Cerebellar nuclear complex (tissue), 1 donor: ENCODE results near the gene ATF3.

Source experiments
- DNase-seq, 2 experiments: peaks; one replicate each; lab custom pipeline; 2025; lab: John Stamatoyannopoulos, UW

The ATF3 gene

DNA sequence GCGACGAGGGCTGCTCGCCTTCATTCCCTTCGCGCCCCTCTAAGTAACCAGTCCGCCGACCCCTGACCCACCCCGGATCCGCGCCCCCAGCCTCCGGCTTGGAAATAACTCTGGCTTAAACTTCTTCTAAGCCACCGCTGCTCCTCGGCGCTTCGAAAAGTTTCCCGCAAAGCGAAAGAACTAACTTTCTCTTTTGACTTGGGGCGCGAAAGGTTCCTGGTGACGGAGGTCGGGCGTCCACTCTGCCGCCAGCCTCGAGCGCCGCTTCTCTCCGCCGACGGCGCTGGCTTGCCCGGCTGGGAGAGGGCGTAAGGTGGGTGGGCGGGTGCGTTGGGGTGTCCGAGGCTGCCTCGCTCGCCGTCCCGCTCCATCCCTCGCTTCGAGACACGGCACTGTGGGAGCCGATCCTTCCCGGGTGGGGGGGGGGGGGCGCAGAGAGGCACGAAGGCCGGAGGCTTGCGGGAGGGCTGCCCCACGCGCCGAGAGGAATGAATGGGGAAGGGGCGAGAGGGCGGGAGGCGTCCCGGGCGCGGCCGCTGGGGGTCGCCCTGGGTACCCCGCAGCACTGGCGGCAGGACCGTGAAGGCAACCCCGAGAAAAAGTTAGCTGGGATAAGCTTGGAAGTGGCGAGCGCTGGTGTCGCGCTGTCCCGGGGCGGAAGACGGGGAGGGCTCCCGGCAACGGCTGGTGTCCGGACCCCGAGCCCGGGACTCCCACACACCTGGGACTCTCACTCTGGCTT is 569 bp downstream of the ATF3 start:
- DNase-seq, result no peak

GRCh38 chr1:212609701-212610574 is 1.4 kb downstream of the ATF3 start:
- DNase-seq, result no peak

DNA sequence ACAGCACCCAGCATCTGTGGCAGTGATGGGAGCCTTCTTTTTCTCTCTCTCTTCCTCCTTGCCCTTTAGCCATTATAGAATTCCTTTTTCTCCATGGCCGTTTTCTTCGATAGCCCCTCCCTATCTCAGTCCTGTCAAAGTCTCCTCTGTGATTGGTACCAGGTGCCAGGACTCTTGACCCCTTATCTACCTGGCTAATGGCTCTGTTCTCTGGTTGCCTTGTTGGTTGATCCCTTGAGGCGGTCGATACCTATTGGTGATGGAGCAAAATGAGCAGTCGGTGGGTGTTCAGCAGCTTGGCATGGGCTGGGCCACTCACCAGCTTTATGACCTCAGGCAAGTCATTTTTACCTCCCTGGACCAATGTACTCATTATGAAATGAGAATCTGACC is 2.0 kb downstream of the ATF3 start:
- DNase-seq, result no peak

DNA sequence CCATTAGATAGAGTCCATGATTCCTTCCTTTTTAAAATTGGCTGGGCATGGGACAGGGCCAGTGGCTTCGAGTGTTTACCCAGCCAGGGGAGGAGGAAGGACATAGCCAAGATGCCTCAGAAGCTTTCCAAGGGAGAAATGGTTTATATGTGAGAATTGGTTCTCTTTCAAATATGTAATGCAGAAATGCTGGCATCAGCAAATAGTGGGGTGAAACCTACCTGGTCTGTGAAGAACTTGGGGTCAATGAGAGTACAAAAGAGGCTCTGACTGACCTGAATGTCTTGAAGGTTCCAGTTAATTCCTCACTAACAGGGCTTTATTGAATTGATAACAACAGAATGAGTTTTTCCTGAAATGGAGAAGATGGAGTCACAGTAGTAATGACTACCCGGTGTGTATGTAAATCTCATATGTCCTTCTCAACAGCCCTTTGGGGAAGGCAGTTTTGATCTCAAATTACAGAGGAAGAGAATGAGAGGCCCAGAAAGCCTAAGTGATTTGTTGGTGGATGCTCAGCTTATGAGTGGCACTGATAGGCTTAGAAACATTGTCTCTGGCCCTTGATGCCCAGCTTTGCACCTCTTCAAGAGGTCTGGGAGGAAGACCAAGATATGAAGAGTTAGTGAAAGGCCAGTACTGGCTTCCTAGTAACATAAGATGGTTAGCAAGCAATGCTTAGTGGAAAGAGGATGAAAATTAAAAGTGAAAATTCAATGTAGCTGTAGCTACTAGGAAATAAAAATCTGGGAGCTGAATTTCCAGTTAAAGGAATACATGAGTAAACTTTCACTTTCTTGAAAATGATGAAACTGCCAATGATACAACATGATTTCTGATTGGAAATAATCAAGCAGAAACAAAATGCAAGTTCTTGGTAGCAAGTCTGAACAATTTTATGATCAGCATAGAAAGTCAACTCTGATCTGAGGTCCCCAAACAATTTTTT is 2.7 kb downstream of the ATF3 start:
- no peak for DNase-seq

GRCh38 chr1:212612041-212612961 is 3.7 kb downstream of the ATF3 start:
- DNase-seq, result no peak

DNA sequence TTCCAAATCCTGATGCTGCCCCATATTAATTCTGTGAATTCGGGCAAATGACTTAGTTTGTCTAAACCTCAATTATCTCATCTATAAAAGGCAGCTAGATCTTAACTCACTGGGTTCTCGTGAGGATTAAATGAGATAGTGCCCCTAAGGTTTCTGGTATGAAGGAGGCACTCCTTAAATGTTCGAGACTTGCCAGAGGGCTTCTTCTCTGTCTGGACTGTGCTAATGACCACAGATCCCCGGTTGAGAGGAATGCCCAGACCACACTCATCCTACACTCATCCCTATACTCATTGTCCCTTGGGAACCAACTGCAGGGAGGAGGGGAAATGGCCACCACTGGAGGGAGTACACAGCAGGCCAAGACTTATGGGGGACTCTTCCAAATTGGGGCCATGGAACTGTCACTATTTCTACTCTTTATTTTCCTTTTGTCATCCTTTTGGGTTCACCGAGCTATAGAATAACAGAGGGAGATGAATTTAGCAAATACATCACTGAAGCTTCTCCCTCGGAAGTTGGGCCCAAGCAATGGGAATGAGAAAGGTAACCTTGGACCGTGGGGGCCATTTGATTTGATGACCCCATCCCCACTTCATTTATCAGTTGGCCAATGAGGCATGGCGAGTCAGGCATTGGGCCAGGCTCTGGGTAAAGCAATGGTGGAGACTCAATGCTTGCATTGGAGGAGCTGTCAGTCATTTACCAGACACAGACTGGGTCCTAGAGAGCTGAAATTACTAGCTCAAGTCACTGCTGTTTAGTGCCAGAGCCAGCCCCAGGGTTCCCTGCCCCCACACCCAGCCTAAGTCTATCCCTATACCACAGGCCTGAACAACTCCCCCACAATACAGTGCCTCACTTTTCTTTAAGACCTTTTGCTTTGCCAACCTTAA is 5.1 kb downstream of the ATF3 start:
- DNase-seq, result no peak

DNA sequence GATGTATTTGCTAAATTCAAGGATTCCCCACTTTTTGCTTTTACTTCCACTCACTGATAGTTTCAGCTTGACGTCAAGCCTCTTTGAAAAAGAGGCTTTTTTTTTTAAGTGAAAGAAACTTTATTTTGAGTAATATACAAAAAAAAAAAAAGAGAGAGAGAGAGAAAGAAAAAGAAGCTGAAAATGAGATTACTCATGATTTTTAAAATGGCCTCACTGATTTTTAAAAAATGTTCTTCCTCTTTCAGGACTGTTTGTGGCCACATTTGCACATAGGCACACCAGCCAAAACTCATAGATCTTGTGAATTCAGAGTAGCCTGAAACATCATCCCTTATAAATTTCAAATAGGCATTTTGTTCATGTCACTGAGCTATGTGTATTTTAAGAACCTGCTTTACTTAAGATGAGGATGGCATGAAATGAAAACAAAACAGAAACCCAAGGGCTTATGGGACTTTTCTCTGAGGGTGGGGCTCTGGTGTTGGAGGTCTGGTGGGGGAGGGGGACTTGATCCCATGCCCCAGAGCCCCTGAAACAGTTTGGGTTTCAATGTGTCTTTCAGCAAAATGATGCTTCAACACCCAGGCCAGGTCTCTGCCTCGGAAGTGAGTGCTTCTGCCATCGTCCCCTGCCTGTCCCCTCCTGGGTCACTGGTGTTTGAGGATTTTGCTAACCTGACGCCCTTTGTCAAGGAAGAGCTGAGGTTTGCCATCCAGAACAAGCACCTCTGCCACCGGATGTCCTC is 6.1 kb downstream of the ATF3 start:
- no peak for DNase-seq

- DNase-seq, result no peak
These were observed 6.6 kb downstream of the ATF3 start for GRCh38 chr1:212615201-212615470.

- DNase-seq, result no peak
These were observed 10.1 kb downstream of the ATF3 start for GRCh38 chr1:212618466-212619210.

- no peak for DNase-seq
These were observed 11.7 kb downstream of the ATF3 start for GRCh38 chr1:212620293-212620692.

DNA sequence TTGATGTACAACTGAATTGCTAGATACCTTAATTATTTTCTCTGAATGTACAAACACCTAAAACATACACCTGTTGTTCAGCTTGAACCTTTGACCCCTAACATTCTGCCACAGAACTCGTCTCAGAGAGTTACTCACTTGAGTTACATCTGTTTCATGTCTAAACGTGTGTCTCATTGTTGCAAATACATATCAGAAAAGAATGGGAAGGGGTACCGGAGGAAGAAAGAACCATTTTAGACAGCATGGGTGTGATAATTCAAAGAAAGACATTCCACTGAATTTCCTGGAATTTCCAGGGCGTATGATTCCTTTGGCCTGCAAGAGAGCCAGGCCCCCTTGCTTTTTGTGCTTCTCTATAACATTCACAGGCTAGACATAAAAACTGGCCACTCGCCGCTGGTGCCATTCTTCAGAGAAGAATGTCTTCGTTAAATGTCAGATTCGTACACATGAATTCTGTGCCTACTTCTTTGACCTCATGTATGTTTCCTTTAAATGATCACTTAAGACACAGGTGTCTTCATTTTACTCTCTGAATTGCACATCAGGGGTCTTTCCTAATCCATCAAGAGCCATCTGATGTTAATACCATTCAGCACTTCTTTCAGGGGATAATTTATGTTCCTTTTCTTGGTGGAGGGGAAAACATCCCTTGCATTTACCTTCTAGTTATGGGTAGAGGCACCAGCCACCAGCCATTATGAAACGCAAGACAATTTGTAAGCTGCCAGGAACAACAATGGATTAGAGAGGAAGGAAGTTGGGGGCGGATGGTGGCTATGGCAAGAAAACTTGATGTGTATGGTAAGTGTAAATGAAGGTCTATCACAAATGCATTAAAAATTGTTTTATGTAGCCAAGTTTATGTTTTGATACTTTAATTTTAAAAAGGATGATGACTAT is 12.7 kb downstream of the ATF3 start:
- no peak for DNase-seq

DNA sequence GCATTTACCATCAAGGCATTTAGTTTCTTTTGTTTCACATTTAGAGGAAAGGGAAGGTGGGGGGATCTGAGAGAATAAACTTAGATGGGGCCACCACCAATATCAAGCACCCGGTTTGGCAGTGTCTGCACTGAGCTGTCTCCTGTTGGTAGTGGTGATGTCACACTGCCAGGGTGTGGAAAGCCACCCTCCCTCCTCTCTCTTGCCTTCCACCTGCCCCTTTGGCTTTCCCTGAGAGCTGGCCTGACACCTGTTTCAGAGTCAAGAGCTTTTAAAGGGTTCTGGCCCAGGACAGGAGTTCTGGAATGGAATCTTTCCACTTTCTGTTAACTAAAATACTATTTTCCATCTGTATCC is 13.4 kb downstream of the ATF3 start:
- DNase-seq, result no peak

DNA sequence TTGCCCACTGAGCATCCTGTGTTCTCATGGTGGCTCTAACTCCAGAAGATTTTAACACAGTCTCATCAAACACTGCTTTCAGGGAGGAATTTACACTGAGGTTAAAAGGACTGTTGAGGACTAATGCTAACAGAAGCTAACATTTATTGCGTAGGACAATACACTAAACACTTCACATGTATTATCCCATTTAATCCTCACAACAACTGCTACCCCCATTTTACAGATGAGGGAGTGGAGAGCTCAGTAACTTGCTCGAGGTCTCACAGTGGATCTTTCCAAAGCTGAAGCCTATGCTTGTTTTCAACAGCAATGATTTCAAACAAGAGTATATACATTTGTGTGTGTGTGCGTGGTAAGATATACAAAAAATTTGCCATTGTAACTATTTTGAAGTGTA is 13.9 kb downstream of the ATF3 start:
- no peak for DNase-seq

DNA sequence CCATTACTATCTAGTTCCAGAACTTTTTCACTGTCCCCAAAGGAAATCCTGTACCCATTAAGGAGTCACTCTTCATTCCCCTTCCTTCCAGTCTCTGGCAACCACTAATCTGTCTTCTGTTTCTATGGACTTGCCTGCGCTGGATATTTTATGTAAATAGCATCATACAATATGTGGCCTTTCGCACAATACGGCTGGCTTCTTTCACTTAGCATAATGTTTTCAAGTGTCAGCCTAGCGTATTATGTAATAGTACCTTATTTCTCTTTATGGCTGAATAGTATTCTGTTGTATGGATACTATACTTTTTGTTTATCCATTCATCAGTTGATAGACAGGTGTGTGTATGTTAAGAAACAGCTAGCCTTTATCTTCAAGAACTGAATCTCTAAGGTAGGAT is 14.3 kb downstream of the ATF3 start:
- DNase-seq, result no peak

DNA sequence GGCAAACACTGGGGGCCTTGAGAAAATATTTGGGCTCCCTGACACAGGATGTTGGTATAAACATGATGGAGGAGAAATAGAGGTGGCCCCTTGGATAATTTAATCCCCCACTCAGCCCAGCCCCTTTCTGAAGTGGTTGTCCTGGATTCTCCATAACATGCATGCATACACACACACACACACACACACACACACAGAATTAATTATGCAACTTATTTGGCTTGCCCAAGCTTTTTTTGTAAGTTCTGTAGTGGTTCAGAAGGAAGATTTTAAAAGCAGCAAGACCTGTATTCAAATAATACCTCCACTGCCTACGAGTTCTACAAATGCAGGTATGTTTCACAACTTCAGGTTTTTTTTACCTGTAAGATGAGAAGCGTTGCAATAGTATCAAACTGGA is 15.0 kb downstream of the ATF3 start:
- DNase-seq, result no peak

GRCh38 chr1:212624976-212625501 is 16.5 kb downstream of the ATF3 start:
- DNase-seq, result no peak

DNA sequence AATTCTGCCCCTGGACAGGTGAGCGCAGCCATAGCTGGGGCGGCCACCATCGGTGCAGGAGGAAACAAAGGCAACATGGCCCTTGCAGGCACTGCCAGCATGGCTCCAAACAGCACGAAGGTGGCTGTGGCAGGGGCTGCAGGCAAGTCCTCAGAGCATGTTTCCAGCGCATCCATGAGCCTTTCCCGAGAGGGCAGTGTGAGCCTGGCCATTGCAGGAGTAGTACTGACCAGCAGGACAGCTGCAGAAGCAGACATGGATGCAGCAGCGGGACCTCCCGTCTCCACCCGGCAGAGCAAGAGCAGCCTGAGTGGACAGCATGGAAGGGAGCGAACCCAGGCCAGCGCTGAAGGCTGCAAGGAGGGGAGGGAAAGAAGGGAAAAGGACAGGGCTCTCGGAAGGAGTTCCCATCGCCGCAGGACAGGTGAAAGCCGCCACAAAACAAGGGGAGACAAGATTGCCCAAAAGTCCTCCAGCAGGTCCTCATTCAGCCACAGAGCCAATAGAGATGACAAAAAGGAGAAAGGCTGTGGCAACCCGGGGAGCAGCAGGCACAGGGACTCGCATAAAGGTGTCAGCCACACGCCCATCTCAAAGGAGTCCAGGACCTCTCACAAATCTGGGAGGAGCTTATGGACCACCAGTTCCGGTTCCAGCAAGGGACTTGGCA is 17.4 kb downstream of the ATF3 start:
- DNase-seq, result no peak
